GM19023 (cell line): Measurements from ENCODE around the gene NAP1L1.
A peak's percentile ranks its signal among the peaks of the same experiment; 100 is the strongest.

Source experiments
- ATAC-seq: cut with Tn5 transposase; IDR thresholded peaks from one replicate; pipeline ENCODE4 v1.9.1; 2021; ENCODE audit warnings: mild to moderate bottlenecking, moderate library complexity; ENCODE audit not compliant: unreplicated experiment

The NAP1L1 gene

GRCh38 chr12:76084863-76085519 lies 506 bp upstream of the NAP1L1 start:
- ATAC-seq: peak; percentile 60

GRCh38 chr12:76083246-76083903 lies 1.1 kb downstream of the NAP1L1 start:
- no peak for ATAC-seq

DNA sequence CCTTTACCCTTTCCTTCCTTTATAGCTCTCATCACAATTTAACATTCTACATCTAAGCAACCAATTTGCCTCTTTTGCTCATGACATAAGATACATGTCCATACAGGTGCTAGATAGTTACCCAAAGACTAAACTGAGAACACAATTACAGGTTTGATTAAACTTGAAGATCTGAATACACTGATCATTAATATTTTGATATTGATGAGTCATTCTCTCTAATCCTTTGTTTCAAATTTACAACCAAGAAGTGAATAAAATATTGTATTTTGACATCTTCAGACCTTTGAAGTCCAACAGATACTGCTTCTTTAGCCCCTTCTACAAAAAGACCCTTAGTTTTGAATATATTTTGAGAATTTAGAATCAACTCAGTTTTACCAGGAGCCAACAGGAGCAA lies 2.6 kb downstream of the NAP1L1 start:
- ATAC-seq: no peak

GRCh38 chr12:76080729-76081415 lies 3.6 kb downstream of the NAP1L1 start:
- ATAC-seq: no peak

- ATAC-seq: no peak
Observed at GRCh38 chr12:76080017-76080728, 4.3 kb downstream of the NAP1L1 start.

GRCh38 chr12:76078748-76079147 lies 5.7 kb downstream of the NAP1L1 start:
- no peak for ATAC-seq

- no peak for ATAC-seq
Observed at GRCh38 chr12:76075448-76075847, 9.0 kb downstream of the NAP1L1 start.

GRCh38 chr12:76074701-76075336 lies 9.7 kb downstream of the NAP1L1 start:
- no peak for ATAC-seq

DNA sequence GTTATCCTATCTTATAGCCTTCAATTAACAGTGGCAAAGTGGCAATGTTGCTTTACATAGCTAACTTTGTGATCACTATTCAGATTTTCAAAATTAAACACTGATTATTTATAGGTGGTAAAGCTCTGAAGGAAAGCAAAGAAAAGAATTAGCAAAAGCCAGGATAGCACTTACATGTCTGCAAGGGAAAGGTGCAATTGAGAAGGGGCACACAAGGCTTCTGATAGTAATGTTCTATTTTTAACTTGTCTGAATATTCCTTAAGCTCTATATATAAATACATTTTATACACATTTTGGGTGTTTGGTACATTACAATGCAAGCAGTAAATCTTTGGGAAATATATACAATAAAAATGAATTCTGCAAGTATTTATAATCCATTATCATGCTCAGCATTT lies 10.9 kb downstream of the NAP1L1 start:
- no peak for ATAC-seq

GRCh38 chr12:76072568-76072967 lies 11.9 kb downstream of the NAP1L1 start:
- no peak for ATAC-seq

DNA sequence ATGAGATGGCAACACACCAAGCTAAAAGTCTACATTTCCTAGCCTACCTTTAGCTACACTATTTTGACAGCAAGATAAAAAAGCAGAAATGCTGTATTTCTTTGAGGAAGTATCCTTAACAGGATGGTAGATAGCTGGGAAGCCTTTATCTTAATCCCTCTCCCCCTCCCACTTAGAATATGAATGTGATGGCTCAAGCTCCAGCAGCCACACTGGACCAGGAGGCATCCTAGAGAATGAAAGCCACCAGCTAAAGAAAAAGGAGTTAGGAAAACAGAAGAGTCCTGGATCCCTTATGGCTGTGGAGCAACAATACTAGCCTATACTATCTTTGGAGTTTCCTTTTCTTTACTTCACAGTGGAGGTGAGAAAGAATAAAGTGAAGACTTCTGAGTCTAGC lies 15.1 kb downstream of the NAP1L1 start:
- ATAC-seq: no peak

- no peak for ATAC-seq
Observed at GRCh38 chr12:76065917-76066316, 18.6 kb downstream of the NAP1L1 start.

GRCh38 chr12:76064904-76065303 lies 19.6 kb downstream of the NAP1L1 start:
- ATAC-seq: no peak

DNA sequence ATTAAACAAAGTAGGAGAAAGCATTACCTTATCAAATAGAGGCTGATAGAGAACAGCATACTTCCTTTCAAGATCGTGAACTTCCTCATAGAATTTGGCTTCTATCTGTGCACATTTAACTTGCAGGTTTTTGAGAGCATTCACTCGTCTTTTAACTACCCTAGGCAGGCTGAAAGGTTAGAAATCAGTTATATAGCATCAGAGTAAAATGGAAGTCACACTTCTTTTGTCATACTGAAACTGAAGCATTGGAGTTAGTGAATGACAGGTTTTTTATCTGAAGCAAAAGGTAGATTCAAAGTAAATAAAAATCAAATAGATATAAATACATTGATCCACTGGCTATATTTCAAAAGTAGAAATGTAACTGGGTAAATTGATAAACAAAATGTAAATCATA lies 24.4 kb downstream of the NAP1L1 start:
- no peak for ATAC-seq

- ATAC-seq: no peak
Observed at GRCh38 chr12:76057326-76057725, 27.2 kb downstream of the NAP1L1 start.

GRCh38 chr12:76055393-76055792 lies 29.1 kb downstream of the NAP1L1 start:
- no peak for ATAC-seq

- no peak for ATAC-seq
Observed at GRCh38 chr12:76049575-76050251, 34.8 kb downstream of the NAP1L1 start.

- no peak for ATAC-seq
Observed at GRCh38 chr12:76047742-76048141, 36.7 kb downstream of the NAP1L1 start.

DNA sequence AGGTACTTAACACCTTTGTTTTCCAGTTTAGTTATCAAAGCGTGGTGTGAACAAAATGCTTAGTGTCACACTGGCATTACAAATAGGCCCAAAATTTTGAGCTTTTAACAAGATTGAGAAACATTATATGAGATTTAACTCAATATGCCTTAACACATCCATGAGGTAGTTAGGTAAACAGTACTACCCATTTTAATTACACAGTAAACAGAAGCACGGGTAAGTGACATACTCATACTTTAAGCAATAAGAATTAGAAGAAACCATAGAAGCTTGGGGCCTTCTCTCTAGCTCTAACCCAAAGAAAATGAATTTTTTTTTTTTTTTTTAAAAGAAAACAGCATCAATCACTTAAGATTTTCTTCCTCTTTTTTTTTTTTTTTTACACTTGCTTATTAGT lies 37.4 kb downstream of the NAP1L1 start:
- no peak for ATAC-seq

GRCh38 chr12:76043377-76043776 lies 41.1 kb downstream of the NAP1L1 start:
- ATAC-seq: no peak

- no peak for ATAC-seq
Observed at GRCh38 chr12:76042147-76042546, 42.3 kb downstream of the NAP1L1 start.
